ENCODE measurements around the gene AVPR2.

DNA sequence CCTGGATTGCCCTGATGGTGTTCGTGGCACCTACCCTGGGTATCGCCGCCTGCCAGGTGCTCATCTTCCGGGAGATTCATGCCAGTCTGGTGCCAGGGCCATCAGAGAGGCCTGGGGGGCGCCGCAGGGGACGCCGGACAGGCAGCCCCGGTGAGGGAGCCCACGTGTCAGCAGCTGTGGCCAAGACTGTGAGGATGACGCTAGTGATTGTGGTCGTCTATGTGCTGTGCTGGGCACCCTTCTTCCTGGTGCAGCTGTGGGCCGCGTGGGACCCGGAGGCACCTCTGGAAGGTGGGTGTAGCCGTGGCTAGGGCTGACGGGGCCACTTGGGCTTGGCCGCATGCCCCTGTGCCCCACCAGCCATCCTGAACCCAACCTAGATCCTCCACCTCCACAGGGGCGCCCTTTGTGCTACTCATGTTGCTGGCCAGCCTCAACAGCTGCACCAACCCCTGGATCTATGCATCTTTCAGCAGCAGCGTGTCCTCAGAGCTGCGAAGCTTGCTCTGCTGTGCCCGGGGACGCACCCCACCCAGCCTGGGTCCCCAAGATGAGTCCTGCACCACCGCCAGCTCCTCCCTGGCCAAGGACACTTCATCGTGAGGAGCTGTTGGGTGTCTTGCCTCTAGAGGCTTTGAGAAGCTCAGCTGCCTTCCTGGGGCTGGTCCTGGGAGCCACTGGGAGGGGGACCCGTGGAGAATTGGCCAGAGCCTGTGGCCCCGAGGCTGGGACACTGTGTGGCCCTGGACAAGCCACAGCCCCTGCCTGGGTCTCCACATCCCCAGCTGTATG is 1.8 kb downstream of the AVPR2 start:
- TF ChIP-seq CTCF (IDR thresholded peaks at IDR 0.05 in 2 of 3, conservative IDR thresholded peaks at IDR 0.05 in 1 of 3; ENCODE audit: borderline replicate concordance in 1 of 3, insufficient read depth in 1 of 3, low read depth in 2 of 3, low read length in 2 of 3) = no peak
- no peak for TF ChIP-seq POLR2A (IDR thresholded peaks at IDR 0.05; ENCODE audit: borderline replicate concordance, extremely low read depth, insufficient read depth, insufficient read length)
- TF ChIP-seq SRF (IDR thresholded peaks at IDR 0.05; ENCODE audit: low read depth) = no peak
- TF ChIP-seq ZNF274 (IDR thresholded peaks at IDR 0.05; ENCODE audit: low read depth, low read length) = no peak
- TF ChIP-seq, protein P1, sequence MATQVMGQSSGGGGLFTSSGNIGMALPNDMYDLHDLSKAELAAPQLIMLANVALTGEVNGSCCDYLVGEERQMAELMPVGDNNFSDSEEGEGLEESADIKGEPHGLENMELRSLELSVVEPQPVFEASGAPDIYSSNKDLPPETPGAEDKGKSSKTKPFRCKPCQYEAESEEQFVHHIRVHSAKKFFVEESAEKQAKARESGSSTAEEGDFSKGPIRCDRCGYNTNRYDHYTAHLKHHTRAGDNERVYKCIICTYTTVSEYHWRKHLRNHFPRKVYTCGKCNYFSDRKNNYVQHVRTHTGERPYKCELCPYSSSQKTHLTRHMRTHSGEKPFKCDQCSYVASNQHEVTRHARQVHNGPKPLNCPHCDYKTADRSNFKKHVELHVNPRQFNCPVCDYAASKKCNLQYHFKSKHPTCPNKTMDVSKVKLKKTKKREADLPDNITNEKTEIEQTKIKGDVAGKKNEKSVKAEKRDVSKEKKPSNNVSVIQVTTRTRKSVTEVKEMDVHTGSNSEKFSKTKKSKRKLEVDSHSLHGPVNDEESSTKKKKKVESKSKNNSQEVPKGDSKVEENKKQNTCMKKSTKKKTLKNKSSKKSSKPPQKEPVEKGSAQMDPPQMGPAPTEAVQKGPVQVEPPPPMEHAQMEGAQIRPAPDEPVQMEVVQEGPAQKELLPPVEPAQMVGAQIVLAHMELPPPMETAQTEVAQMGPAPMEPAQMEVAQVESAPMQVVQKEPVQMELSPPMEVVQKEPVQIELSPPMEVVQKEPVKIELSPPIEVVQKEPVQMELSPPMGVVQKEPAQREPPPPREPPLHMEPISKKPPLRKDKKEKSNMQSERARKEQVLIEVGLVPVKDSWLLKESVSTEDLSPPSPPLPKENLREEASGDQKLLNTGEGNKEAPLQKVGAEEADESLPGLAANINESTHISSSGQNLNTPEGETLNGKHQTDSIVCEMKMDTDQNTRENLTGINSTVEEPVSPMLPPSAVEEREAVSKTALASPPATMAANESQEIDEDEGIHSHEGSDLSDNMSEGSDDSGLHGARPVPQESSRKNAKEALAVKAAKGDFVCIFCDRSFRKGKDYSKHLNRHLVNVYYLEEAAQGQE (IDR thresholded peaks at IDR 0.05; ENCODE audit: low read depth) = no peak
- no peak for TF ChIP-seq EZH2 (IDR thresholded peaks at IDR 0.05)
- TF ChIP-seq YY1 (IDR thresholded peaks at IDR 0.05; ENCODE audit: extremely low read depth, insufficient replicate concordance, low read depth, low read length) = no peak

Data from HCT116 (cell line).